GM18508 (cell line): ENCODE measurements around the gene C16orf87.
"Not testable (repeated sequence)": the region's sequence is repeated elsewhere in the genome, so short reads cannot be mapped to it uniquely, and the experiment has no call there.

Source experiments
- ATAC-seq: cut with Tn5 transposase; IDR thresholded peaks from one replicate; pipeline ENCODE4 v1.9.1; 2021; ENCODE audit warnings: moderate number of reproducible peaks; ENCODE audit not compliant: insufficient read depth, unreplicated experiment

Gene C16orf87

GRCh38 chr16:46830902-46831647 lies at the start of gene C16orf87:
Gene C16orf87 (minus strand): TSS chr16:46831180. CDS start chr16:46831149, 31 bp downstream.
- ATAC-seq, result peak; percentile 92

- ATAC-seq, result no peak
Measured at GRCh38 chr16:46875243-46875642, 44.3 kb upstream of the C16orf87 start.

GRCh38 chr16:46873201-46873600 lies 42.2 kb upstream of the C16orf87 start:
- ATAC-seq, result no peak

GRCh38 chr16:46871597-46871996 lies 40.6 kb upstream of the C16orf87 start:
- ATAC-seq, result no peak

- not testable (repeated sequence) for ATAC-seq
Measured at GRCh38 chr16:46868891-46869290, 37.9 kb upstream of the C16orf87 start.

GRCh38 chr16:46867486-46867885 lies 36.5 kb upstream of the C16orf87 start:
- not testable (repeated sequence) for ATAC-seq

GRCh38 chr16:46866286-46866685 lies 35.3 kb upstream of the C16orf87 start:
- no peak for ATAC-seq

- ATAC-seq, result no peak
Measured at GRCh38 chr16:46862555-46863447, 31.8 kb upstream of the C16orf87 start.

GRCh38 chr16:46859719-46860152 lies 28.8 kb upstream of the C16orf87 start:
- no peak for ATAC-seq

GRCh38 chr16:46858151-46858550 lies 27.2 kb upstream of the C16orf87 start:
- ATAC-seq, result no peak

GRCh38 chr16:46857368-46857945 lies 26.5 kb upstream of the C16orf87 start:
- no peak for ATAC-seq

GRCh38 chr16:46855389-46855788 lies 24.4 kb upstream of the C16orf87 start:
- ATAC-seq, result no peak

GRCh38 chr16:46854846-46855245 lies 23.9 kb upstream of the C16orf87 start:
- no peak for ATAC-seq

- no peak for ATAC-seq
Measured at GRCh38 chr16:46853713-46854443, 22.9 kb upstream of the C16orf87 start.

- no peak for ATAC-seq
Measured at GRCh38 chr16:46852130-46852529, 21.1 kb upstream of the C16orf87 start.

- no peak for ATAC-seq
Measured at GRCh38 chr16:46850619-46851555, 19.9 kb upstream of the C16orf87 start.

- ATAC-seq, result no peak
Measured at GRCh38 chr16:46848768-46849764, 18.1 kb upstream of the C16orf87 start.

GRCh38 chr16:46845952-46846351 lies 15.0 kb upstream of the C16orf87 start:
- ATAC-seq, result no peak
